Stimulated activated CD4-positive, alpha-beta T cell treated with anti-CD3 and anti-CD28 coated beads, Interleukin-4, amount 100 ng/mL, for 4 hours (primary cell): Measurements from ENCODE around the gene FLRT1.

Experiments
- DNase-seq, 2 experiments: peaks; one replicate each; pipeline ENCODE4 v3.0.0-alpha.2; 2020

FLRT1 gene, protein sequence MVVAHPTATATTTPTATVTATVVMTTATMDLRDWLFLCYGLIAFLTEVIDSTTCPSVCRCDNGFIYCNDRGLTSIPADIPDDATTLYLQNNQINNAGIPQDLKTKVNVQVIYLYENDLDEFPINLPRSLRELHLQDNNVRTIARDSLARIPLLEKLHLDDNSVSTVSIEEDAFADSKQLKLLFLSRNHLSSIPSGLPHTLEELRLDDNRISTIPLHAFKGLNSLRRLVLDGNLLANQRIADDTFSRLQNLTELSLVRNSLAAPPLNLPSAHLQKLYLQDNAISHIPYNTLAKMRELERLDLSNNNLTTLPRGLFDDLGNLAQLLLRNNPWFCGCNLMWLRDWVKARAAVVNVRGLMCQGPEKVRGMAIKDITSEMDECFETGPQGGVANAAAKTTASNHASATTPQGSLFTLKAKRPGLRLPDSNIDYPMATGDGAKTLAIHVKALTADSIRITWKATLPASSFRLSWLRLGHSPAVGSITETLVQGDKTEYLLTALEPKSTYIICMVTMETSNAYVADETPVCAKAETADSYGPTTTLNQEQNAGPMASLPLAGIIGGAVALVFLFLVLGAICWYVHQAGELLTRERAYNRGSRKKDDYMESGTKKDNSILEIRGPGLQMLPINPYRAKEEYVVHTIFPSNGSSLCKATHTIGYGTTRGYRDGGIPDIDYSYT

DNA sequence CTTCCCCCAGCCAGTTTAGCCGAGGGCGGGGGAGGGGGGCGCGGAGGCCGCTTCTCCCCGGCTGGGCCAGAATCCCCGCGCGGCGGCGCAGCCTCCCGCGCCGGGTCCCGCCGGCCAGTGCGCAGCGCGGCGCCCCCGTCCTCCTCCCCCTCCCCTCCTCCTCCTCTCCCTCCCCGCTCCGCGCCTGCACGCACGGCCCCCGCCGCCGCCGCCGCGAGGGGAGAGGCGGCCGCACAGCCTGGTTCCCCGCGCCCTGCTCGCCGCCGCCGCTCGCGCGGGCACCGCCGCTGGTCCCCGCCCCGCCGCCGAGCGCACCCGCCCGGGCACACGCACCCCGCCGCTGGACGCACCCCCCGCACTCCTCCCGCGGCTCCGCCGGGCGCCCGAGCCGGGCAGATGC is at the start of gene FLRT1:
Gene FLRT1 (plus strand): TSS at position 356 of the 400 bp plus-strand sequence. CDS start 80,337 bp downstream, outside the sequence.
- no peak for DNase-seq

DNA sequence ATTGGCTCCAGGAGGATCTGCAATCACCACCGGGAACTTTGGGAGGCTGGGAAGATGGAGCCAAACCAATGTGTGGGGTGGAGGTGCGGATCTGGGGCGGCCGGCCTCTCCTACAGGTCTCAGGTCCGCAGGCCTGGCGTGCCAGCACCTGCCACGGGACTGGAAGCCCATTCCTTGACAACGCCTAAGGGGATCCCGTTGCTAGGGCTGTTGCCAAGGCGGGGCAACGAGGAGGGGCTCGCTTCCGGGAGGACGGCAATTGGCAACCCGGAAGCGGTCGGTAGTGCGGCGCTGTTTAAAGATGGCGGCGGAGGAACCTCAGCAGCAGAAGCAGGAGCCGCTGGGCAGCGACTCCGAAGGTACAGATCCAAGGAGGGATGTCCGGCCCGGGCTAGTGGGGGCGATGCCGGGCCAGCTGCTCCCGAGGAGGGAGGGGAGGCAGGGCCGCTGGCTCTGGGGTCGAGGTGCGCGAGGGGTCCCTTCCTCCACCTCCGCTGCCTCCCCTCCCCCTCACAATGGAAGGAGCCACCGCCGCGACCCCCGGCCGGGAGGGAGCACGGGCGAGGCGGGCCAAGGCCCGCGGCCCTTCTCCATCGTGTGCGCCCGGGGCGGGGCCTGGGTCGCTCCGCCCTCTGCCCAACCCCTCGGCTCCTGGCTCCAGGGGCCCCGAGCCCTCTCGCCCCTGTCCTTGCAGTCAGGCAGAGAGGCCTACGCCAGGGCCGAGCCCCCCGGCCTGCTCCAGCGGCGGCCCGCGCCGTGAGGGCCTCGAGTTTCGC is 49.4 kb upstream of the FLRT1 start, which contains the start of gene OTUB1:
Gene OTUB1 (plus strand): TSS at position 283 of the 776 bp plus-strand sequence. CDS start 19 bp downstream, at position 302.
- peak; percentile 82 to 87 for DNase-seq

DNA sequence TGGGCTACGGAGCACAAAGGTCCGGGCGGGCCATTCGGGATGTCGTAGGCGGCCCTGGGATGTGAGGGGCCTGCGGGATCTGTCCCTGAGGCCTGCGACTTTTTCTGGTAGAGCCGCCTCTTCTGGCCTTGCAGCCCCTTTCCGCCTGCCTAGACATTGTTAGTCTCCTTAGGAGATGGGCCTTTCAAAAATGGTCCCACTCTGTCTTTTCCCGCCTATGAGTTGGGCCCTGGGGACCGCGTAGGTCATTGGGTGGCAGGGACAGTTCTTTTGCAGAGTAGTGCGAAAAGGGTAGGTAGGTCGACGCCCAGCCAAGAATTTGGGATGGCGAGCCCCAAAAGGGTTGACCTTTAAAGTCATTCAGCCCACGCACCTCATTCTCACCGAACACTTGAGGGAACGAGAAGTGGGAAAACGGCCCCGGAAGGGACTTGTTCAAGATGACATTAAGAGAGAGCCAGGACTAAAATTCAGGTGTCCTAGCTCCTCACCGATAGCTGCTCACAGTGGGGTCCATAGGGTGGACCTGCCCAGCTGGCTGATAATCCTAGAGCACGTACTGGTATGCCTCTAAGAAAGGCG is 48.7 kb upstream of the FLRT1 start:
- DNase-seq: no peak

DNA sequence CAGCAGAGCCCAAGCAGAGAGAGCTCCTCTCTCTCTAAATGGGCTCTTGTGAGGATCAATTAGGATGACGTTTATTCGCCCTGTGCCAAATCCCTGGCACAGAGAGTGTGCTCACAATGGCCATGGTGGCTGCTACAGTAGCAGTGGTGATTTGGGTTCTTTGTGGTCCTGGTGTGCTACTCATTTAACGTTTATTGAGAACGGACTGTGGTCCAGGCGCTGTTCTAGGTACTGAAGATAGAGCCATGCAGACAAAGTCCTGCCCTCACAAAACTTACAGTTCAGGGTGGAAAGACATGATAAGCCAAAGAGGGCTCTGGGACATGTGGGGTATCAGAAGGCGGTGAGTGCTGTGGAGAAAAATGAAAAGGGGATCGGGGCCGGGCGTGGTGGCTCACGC is 44.2 kb upstream of the FLRT1 start:
- DNase-seq: no peak

DNA sequence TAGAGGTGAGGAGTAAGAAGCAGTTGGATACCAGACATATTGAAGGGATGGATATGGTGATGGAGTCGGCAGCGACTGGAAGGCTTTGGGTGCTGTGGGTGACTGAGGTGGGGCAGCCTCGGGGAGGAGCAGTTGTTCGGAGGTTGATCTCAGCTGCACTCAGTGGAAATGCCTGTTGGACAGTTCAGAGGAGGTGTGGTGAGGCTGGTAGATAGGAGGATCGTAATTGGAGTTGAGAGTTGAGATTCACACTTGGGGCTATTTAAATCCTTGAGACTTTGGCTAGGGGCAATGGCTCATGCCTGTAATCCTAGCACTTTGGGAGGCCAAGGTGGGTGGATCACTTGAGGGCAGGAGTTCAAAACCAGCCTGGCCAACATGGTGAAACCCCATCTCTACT is 42.6 kb upstream of the FLRT1 start:
- DNase-seq: no peak

DNA sequence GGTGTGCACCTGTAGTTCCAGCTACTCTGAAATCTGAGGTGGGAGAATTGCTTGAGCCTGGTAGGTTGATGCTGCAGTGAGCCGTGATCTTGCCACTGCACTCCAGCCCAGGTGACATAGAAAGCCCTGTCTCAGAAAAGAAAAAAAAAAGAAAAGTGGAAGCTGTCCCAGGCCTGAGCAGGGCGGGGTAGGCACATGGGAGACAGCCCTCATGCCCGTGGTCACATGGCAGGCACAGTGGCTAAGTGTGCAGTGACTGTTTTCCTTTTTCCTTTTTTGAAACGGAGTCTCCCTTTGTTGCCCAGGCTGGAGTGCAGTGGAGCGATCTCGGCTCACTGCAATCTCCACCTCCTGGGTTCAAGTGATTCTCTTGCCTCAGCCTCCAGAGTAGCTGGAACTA is 41.7 kb upstream of the FLRT1 start:
- DNase-seq: no peak

DNA sequence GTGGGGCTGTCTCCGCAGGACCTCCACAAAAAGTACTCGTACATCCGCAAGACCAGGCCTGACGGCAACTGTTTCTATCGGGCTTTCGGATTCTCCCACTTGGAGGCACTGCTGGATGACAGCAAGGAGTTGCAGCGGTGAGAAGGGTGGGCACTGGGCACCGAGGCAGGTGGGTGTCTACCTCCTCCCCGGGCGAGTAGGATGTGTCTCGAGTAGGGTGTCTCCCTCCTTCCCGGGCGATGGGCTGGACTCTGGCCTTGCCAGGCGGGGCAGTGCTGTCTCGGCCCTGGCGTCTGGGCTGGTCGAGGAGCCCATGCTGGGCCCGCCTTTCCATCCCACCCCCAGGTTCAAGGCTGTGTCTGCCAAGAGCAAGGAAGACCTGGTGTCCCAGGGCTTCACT is 39.2 kb upstream of the FLRT1 start:
- no peak for DNase-seq

DNA sequence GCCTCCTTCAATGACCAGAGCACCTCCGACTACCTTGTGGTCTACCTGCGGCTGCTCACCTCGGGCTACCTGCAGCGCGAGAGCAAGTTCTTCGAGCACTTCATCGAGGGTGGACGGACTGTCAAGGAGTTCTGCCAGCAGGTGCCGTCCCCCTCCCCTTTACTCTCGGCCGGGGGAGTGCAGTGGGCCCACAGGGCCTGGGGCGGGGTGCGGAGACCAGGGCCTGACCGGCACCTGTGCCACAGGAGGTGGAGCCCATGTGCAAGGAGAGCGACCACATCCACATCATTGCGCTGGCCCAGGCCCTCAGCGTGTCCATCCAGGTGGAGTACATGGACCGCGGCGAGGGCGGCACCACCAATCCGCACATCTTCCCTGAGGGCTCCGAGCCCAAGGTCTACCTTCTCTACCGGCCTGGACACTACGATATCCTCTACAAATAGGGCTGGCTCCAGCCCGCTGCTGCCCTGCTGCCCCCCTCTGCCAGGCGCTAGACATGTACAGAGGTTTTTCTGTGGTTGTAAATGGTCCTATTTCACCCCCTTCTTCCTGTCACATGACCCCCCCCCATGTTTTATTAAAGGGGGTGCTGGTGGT is 38.5 kb upstream of the FLRT1 start:
- DNase-seq: no peak

DNA sequence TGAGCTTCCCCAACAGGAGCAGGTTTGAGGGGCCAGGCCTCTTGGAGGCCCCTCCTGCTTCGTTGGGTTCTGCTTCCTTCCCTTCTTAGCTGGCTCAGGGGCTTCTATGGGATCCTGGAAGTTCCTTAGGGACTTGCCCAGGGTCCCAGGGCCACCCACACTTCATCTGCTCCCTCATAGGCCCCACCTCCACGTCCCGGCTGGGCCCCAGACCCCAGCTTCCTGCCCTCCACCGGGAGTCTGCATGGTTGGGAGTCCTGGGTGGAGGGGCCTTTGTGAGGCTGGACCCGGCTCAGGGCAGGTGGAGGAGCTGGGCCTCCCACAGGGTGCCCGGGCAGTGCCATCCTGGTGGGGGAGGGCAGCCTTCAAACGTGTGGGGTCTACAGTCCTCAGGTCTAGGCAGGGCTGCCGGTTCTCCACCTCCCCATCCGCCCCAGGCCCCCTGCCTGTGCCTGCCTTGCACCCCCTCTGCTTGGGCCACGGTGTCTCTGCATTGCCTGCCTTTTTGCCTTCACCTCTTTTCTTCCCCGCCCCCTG is 37.9 kb upstream of the FLRT1 start:
- DNase-seq: no peak

DNA sequence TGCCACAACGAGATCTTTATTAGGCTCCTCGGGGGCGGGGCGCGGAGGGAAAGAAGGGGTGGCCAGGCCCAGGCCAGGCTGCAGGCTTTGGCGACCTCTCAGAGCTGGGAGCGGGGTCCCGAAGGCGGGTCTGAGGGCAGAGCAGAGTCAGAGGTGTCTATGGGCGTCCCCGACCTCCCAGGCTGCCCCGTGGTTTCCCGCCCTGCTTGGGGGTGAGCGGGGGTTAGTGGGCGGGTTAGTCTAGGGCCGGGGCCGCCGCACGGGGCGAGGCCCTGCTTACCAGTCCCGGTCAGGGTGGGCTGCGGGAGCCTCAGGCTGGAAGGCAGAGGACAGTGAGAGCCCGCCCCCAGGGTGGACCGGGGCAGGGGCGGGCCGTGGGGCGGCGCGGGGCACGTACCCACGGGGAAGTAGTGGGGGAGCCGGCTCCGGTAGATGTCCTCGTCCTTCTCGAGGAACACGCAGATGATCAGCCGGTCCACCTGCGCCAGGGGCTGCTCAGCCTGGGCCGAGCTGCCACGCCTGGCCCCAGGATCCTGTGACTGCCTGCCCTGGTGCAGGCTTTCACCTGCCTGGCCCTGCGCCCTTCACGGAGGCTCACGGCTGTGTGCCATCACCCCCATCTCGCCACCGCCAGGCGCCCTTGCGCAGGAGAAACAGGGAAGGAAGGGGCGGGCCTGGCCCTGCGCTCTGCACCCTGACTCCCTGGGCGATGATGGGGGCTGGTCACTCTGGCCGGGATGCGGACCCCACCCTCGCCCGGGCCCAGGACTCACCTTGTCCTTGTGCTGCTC is 37.0 kb upstream of the FLRT1 start:
- no peak for DNase-seq

DNA sequence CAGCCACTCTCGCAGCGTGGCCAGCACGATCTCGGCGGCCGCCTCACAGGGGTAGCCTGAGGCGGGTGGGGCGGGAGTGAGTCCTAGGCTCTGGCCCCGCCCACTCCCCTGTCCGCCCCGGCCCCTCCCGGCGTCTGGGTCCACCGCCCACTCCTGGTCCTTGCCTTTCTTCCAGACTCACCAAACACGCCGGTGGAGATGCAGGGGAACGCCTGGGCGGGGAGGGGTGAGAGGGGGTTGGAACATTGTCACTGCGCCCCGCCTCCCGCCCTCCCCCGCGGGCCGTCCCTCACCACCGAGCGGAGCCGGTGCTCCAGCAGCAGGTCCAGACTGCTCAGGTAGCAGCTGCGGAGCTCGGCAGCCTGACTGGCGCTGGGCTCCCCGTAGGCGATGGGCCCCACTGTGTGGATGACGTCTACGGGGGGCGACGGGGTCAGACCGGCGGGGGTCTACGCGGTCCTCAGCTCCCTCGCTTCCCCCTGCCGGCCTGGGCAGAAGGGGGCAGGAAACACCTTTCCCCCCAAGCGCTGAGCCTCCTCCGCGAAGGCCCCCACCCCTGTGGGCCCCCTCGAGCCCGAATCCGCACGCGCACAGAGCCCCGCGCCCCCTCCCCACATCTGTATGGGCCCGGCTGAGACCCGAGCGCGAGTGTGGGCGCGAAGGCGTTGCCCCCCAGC is 36.2 kb upstream of the FLRT1 start:
- DNase-seq: peak; percentile 63 to 69

DNA sequence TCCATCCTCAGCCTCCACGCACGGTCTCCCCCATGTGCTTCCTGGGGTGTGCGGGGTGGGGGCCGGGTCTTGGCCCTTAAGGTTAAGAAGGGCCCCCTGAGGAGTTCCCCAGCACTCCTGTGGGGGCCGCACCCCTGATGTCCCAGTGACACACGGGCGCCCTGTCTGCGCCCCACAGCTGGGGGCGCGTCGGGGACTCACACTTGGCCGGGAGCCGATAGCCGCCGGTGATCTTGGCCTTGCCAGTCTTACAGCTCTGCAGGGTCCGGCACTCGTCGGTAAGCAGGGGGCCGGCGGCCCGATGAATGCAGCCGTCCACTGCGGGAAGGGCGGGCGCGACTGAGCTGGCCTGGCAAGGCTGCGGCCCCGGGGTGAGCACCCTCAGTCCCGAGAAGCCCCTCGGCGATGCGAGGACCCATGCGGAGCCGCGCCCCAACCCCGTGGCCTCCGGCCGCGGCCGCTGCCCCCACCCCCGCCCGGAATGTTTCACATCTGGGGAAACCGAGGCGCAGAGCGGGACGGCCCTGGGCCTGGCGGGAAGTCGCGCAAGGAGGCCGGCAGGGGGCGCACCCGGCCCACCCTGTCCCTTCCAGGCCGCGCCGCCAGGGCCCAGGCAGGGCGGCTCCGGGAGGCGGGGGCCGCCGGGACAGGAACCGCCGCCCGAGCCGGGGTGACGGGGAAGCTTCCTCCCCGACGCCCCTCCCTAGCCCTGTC is 35.5 kb upstream of the FLRT1 start:
- DNase-seq: peak; percentile 58 to 74

DNA sequence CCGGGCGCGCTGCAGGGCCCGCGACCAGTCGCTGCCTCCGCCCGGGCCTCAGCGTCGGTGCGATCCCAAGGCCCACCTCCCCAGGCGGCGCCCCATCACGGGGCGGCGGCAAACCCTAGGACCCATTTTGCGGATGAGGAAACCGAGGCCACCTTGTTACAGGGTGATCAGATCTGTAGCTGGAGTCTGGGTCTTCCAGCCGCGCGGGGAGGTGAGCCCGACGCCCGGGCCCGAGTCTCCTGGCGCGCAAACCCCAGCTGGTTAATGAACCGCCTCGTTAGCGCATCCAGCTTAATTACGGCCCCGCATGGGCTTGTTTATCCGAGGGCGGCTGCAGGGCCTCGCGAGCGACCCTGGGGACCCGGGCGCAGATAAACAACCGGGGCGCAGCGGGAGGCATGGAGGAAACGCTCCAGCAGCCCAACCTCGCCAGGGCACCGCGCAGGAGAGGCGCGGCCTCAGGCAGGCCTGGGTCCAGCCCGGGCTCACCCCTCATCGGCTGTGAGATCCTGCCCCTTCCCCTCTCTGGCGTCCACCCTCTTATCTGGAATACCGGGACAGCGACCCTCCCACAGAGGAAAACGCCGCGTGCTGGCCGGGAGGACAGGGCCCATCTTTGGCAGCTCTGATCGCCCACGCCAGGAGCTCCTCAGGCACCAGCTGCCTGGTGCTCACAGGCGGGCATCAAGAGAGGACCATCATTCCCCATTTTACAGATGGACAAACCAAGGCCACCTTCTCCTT is 34.8 kb upstream of the FLRT1 start:
- DNase-seq: no peak

DNA sequence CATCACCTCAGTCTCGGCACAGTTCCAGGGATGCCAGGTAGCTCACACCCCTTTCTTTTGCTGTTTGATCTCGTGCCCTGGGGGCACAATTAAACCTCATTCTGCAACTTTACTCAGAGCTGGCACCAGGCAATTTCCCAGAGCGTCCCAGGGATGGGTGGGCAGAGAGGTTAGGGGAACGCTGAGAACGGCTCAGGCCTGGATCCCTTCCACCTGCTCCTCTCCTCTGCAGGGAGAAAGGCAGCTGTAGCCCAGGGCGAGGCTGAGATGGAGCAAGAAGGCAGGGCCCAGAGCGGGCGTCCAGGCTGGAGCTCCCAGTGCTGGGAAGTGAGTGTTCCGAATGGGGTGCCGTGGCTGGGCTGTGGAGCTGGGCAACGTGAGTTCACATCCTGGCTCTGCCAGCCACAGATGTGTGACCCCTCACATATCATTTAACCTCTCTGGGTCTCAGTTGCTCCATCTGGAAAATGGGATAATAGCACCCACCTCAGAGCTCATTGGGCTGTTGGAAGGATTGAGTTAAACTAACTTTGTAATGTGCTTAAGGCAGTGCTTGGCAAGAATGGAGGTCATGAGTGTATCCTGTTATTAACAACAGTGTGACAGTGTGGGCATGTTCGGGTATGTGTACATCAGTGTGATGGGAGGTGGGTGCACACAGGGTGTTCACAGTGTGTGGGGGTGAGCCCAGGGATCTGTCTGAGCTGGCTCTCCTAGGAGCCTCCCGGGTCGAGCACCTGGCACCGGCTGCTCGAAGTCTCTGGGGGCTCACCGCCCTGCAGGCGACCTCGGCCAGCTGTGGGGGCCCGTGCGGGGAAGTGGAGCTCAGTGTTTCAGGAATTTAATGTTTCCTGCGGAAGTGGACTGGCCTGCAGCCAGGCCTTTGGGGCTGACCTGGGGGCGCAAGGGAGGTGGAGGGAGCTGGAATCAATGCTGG is 34.0 kb upstream of the FLRT1 start:
- no peak for DNase-seq

DNA sequence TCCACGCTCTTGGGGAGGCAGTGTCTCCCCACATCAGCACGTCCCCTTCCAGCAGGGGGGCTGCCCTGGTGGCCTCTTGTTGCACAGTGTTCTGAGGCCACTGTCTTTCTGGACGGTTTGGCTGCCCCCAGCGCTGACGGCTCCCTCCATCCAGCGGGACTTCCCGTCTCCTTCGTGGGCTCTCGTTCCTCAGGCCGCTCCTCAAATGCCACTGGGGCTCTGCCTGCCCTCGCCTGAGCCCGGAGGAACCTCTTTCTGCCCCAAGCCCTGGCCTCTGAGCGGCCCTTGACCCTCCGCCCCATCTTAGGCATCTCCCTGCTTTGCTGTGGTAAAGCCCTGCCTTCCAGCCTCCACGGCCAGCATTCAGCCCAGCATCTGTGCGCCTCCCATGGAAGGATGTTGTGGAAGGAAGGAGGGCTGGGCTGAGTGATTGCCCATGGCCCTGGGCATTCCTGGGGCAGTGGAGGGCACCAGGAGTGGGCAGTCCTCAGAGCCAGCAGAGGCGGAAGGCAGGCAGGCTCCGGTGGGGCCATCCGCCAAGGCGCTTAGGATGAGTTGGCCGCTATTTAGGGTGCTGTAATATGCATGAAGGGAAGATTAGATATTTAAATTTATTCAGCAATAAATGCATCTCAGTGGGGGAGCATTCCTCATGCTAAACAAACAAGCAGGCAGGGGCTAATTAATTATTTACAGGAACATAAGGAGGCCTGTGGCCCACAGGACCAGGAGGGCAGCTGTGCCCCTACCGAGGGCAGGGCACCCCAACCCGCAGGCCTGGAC is 31.7 kb upstream of the FLRT1 start:
- no peak for DNase-seq

DNA sequence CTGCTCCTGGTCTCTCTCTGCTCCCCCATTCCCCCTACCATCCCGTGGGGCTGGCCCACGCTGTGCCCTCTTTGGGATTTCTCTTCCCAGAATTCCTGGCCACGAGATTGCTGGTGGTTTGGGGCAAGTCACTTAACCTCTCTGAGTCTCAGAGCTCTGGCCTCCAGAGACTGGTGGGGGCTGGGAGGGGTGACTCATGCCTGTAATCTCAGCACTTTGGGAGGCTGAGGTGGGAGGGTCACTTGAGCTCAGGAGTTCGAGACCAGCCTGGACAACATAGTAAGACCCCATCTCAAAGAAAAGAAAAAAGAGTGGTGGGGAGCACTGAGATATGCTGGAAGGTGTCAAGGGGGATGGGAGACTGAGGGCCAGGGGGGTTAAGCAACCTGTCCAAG is 31.1 kb upstream of the FLRT1 start:
- no peak for DNase-seq

DNA sequence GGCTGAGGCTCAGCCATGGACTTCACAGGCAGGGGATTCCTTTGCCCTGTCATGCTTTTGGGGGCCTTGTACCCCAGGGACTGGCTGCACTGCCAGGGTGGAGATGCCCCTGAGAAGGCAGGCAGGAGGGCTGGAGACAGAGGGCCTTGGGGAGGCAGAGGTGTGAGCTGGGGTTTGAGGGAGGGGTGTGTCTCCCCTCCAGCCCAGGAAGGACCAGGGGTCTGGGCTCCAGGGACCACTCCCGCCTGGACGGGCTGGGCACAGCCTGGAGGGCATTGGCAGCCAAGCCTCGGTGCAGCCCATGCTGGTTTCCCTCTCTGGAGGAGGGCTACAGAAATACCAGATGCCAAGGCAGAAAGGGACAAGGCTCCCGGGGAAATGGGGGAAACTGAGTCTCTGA is 30.0 kb upstream of the FLRT1 start:
- no peak for DNase-seq

DNA sequence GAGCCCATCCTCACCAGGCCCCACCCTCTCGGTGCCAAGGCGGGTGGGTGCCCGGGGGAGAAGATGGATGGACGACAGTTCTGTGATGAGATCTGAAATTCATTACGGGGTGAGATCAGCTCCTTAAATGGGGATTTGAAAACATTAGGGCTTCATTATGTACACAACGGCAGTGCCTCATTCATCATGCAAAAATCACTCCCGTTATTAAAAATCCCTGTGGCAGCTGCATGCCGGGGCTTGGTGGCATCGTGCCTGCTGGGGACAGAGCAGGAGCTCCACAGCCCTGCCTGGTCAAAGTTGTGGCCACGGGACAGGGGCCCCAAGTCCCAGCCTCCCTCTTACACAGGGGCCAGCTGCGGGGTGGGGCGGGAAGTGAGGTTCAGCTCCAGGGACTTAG is 29.3 kb upstream of the FLRT1 start:
- DNase-seq: no peak
